CD4-positive, alpha-beta T cell treated with Interferon alpha-2 for 1 hour (primary cell): ENCODE data around the gene PADI3.
"Not testable (repeated sequence)": the region's sequence is repeated elsewhere in the genome, so short reads cannot be mapped to it uniquely, and the experiment has no call there.

ENCODE experiments used
- DNase-seq, 2 donors: peaks; one replicate each; pipeline ENCODE4 v3.0.0-alpha.2; 2020 to 2022

Gene PADI3

DNA sequence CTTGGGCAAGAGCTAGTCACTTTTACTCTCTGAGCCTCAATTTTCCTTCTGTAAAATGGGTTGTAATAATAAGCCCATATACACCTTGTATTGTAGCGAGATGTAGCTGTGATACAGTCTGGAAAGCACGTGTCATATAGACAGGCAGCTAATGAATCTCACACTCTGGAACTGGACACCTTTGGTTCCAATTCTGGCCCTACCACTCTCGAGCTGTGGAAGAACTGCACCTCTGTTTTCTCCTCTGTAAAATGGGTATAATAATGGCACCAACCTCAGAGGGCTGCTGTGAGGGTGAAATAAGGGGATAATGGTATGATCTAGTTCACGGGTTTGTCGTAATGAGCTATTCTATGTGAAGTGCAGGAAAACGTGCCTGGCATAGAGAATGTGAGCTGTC is 58.4 kb downstream of the PADI3 start:
- DNase-seq = no peak

DNA sequence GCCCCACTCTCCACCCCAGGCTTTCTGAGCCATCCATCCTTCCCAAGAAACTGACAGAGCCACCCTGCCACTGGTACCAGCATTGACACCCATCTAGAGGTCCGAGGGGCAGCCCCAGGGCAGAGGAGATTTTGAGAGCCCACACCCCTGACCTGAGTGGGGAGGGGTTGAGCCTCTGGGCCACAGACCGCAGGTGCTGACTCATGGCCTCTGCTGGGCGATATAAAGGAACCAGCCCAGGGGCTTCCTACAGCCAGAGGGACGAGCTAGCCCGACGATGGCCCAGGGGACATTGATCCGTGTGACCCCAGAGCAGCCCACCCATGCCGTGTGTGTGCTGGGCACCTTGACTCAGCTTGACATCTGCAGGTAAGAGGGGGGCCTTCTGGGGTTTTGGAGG is 59.0 kb downstream of the PADI3 start, which contains the start of gene PADI4:
TSS of gene PADI4 (plus strand) at position 252 of the 400 bp plus-strand sequence. CDS start at position 278, 26 bp downstream.
- peak in 1 of 2 donors; percentile 25 for DNase-seq

DNA sequence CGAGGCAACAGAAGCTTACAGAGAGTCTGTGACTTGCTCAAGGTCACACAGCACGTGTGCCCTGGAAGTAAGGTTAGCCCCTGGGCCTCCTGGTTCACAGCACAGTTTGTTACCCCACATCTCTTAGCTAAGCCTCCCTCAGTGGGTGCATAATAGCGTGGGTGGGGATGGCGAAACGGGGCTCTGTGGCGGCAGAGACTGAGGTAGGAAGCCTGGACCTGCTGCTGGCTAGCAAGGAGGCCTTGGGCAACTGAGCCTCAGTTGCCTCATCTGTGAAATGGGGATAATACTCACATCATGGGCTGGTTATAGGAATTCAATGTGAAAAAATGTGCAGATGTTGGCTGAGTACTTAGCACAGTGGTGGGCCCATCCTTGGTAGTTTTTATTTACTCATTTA is 59.7 kb downstream of the PADI3 start:
- peak in 1 of 2 donors; percentile 4 for DNase-seq

DNA sequence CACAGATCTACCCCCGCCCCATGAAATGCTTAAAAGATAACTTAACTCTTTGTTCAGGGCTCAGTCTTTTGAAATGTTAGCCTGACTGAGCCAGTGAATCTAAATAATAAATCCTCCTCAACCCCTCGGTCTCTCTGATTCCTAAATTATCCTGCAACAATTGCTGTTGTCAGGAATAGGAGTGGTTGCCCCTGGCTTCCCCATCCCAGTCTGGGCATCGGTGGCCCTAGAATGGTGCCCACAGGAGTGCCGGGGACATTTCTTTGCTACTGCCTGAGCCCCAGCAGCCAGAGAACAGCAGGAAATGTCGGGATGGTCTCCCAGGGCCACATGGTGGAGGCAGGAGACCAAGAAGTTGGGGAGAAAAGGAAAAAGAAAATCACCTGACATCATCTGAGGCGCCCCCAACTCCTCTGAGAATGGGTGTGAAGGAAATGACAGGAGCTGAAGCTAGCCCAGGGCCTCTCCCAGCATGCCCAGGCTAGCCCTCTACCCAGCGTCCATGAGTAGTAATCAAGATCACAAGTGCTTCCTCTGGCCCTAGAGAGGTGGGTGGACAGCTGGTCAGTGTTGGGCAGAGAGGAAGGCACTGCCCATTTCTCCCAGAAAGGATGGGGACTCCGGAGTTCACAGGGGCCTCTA is 60.6 kb downstream of the PADI3 start:
- no peak for DNase-seq

DNA sequence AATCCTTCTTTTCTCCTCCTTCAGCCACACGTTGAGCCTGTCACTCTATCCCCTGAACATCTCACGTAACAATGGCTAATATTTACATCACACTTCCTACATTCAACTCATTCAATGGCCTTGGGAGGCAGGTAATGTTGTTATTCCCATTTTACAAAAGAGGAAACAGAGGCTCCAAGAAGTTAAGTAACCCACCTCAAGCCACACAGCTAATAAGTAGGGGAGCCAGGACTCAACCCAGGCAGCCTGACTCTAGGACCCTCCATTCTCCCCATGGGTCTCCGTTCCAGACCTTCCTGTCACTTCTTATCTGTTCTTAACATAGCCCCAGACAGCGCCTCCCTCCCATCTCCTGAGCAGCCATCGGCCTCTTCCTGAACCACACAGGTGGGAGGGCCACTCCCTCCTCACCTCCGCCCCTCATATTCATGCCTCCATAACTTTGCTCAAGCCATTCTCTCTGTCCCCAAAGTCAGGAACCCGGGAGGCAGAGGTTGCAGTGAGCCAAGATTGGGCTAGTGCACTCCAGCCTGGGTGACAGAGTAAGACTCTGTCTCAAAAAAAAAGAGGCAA is 61.3 kb downstream of the PADI3 start:
- no peak for DNase-seq

DNA sequence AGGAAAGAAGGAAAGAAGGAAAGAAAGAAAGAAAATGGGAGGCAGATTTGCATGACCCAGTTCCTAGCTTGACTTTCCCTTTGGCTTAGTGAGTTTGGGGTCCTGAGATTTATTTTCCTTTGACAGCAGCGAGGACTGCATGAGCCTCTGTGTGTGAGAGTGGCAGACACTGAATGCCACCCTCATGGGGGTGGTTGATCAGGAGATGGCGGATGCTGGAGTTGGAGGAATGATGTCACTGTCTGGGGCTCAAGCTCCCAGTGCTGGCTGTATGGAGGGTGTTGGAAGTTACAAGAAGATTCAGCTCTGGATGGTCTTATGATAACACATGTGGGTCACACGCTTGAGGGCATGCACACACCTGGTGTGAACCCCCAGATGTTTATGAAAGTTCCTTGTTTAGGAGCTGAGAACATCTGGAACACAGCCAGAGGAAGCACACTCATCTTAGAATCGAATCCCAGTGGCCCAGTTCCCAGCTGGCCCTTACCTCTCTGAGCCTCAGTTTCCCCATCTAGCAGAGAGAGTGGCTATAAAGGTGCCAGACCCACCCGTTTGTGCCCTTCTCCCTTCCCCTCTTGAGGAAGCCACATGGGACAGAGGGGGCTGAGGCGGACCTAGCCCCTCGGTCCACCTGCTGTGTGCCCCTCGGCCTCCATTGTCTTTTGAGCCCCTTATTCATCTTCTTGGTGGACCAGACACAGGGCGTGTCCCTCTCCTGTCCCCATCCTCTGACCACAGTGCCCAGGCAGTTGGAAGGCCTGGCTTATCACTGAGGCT is 64.8 kb downstream of the PADI3 start:
- DNase-seq = no peak

DNA sequence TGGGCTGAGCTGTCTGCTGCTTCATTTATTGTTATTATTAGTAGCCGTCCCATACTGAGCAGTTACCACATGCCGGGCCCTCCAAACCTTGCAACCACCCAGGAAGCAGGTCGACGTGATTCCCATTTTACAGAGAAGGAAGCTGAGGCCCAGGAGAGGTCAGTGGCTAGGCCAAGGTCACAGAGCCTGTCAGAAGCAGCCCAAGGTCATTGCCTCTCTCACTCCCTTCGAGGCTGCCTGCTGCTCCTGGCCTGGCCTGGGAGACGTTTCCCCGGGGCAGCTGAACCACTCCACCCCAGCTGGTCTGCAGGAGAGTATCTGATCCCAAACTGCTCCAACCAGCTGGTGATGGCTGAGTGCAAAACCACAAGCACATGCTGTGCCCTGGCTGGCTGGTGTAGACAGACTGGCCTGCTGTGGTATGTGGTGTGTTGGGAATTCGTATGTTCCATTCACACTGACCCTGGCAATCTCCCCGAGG is 65.6 kb downstream of the PADI3 start:
- no peak for DNase-seq

DNA sequence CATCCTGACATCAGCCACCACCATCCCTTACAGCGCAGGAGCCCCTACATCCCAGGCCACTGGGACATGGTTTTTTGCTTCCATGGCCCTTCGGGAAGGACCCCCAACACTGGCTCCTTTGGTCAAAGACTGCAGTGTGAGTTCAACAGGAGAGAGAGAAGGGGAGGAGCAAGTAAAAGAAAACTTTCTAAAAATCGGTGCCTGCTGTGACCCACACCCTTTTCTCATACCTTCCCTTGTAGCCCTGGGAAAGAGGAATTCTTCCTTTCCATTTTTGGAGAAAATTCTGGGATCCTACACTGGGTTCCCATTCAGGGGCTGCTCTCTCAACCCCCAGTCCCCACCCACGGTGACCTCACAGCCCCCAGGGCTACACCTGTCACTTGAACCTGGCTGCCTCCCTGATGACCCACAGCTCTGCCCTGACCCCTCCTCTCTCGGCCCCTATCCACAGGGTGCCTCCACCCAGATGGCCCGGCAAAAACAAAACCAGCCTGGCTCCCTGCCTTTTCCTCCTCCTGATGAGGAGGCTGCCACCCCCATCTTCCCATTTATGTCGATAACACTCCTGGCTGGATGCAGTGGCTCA is 66.7 kb downstream of the PADI3 start:
- no peak for DNase-seq

DNA sequence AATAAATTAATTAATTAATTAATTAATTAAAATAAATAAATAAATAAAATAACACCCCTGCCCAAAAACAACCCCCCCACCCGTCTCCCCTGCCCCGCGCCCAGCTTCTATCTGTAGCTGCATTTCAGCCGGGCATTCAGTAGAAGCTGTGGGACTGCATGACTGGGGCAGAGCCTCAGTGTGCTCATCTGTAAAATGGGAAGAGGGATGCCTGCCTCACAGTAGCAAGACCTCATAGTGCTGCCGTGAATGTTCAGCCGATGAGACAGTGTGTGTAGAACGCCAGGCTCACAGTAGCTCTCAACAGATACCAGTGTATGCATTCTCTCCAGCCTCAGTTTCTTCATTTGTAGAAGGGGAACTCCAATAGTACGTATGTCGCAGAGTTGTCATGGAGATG is 67.8 kb downstream of the PADI3 start:
- no peak for DNase-seq

DNA sequence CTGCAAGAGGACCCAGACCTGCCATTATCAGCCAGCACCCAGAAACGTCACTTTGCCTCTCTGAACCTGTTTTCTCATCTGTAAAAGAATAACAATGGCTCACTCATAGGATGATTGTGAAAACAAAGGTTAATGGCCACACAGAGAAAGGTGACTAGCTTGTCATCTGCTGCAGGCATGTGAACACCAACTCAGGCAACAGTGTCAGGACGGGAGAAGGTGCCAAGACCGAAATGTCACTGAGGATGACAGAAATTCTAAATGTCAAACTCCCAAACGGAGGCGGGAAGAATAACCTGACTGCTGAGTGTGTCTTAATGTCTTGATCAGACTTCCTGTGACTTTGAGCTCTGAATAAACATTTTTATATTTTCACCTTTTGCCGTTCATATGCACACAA is 69.4 kb downstream of the PADI3 start:
- DNase-seq = no peak

DNA sequence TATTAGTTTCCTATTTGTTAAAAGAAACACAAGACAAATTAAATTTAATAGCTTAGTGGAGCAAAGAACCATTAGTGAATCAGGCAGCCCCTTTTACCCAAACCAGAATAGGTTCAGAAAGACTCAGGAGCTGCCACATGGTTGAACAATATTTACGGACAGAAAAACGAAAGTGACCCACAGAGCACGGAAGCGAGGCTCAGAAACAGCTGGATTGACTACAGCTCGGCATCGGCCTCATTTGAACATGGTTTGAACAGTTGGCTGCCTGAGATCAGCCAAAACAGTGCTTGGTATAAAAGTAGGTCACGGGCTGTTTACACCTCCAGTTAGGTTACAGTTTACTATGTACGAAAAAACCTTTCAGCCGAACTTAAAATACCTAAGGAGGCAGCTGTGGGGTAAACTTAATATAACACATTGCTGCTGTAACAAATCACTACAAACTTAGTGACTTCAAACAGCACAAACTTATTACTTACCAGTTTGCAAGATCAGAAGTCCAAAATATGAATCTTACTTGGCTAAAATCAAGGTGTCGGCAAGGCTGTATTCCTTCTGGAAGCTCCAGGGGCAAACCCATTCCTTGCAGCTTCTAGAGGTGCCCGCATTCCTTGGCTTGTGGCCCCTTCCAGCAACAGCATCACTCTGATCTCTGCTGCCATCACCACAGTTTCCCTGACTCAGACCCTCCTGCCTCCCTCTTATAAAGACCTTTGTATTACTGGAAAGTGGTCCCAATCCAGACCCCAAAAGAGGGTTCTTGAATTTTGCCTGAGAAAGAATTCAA is 70.9 kb downstream of the PADI3 start:
- DNase-seq = no peak

DNA sequence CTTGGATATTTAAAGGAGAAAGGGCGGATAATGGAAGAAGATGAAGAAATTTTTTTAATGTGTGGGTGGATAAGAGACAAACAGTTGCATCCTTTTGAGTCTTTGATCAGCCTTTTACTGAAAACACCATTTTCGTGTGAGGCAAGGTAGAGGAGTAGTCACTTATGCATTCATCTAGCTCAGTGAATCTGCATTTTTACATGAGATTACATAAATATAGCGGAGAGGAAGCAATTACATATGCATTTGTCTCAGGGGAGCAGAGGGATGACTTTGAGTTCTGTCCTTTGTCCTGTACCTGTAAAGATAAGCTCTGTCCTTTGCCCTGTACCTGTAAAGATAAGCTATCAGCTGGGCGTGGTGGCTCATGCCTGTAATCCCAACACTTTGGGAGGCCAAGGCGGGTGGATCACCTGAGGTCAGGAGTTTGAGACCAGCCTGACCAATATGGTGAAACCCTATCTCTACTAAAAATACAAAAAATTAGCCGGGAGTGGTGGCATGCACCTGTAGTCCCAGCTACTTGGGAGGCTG is 73.0 kb downstream of the PADI3 start:
- not testable (repeated sequence) for DNase-seq

DNA sequence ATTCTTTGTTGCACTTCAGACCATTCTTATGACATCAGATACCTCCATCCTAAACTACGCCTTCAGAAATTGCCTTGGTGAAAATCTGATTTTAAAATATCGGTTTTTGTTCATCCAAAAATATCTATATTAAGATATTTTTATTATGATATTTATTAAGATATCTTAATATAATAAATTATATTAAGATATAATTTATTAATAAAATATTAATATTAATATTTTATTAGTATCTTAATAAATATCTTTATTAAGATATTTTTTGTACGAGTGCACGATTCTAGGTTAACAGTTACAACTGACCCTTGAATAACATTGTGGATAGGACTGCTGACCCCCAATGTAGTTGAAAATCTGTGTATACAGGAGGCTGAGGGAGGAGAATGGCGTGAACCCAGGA is 80.0 kb downstream of the PADI3 start:
- DNase-seq = no peak

DNA sequence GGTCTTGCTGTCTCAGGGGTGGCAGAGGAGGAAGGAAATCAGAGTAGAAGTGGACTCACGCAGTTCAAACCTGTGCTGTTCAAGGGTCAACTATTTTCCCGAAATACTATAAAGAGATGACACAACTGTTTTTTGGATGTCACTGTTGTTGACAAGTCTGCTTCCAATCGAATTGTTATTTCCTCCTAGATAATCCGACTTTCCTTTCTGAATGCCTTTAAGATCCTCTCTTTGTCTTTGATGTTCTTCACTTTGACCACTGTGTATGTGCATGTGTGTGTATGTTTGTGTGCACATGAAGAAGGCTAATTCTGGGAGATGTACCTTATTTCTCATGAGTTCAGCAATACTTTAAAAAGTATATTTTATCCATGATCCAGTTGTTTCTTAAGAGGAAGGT is 80.7 kb downstream of the PADI3 start:
- no peak for DNase-seq

DNA sequence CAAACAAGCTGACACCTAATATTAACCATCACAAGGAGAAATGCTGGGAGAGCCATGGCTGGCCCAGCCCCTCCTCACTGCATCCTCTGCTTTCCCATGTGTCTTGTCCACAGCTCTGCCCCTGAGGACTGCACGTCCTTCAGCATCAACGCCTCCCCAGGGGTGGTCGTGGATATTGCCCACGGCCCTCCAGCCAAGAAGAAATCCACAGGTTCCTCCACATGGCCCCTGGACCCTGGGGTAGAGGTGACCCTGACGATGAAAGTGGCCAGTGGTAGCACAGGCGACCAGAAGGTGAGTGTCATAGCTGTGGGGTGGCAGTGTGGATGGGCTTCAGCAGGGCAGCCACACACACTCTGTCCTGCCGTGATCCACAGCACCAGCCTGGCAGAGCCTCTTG is 82.0 kb downstream of the PADI3 start:
- no peak for DNase-seq

DNA sequence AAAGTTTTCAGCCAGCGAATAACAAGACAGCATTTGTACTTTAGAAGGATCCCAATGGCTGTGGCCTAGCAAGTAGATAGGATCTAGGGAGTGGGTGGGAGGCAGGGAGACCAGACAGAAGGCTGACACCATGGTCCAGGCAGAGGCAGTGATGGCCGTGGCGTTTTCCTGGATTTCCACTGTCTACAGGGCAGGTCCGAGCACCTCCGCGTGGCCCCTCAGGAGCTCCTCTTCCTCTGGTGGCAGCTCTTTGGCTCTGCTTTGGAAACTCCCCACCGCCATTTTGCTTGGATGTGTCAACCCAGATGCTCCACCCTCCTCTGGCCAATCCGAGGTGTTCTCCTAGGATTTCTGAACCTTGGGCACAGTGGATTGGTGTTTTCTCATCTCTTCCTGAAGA is 84.2 kb downstream of the PADI3 start:
- no peak for DNase-seq
